IPS-NIHi11 (cell line): ENCODE measurements around the gene SLC7A4.

Experiments used
- DNase-seq: peaks from one replicate; pipeline ENCODE4 v3.0.0; 2012; ENCODE audit warnings: mixed read lengths, low spot score

Gene SLC7A4

GRCh38 chr22:20983081-20983771 is 49.1 kb downstream of the SLC7A4 start:
- no peak for DNase-seq

- DNase-seq: no peak
Measured at GRCh38 chr22:20982563-20982882, 49.8 kb downstream of the SLC7A4 start.

GRCh38 chr22:20981787-20982562 is 50.4 kb downstream of the SLC7A4 start, which contains the start of gene LZTR1:
Gene LZTR1 (plus strand): TSS chr22:20982297. CDS start chr22:20982372, 75 bp downstream.
- DNase-seq: peak; percentile 90

GRCh38 chr22:20980938-20981722 is 51.2 kb downstream of the SLC7A4 start:
- no peak for DNase-seq

- no peak for DNase-seq
Measured at GRCh38 chr22:20980523-20980922, 51.8 kb downstream of the SLC7A4 start.

GRCh38 chr22:20979940-20980453 is 52.4 kb downstream of the SLC7A4 start:
- no peak for DNase-seq

GRCh38 chr22:20979243-20979809 is 53.0 kb downstream of the SLC7A4 start:
- DNase-seq: peak; percentile 94
